H9 (cell line): ENCODE data around the gene EPHB2. TPM values are rescaled to one million over a fixed set of nuclear protein-coding genes. Genes with fewer than 3 reads are reported as not detected.

Experiments
- DNase-seq: peaks from one replicate; pipeline ENCODE4 v3.0.0-alpha.2; 2017
- H2AFZ ChIP-seq: one replicate; pipeline ENCODE4 v1.6.1; 2013; ENCODE audit warnings: mild to moderate bottlenecking, low read length, control low read depth, moderate library complexity
- H2AK5ac ChIP-seq: 2 replicates; pipeline ENCODE4 v1.6.1; 2013; ENCODE audit warnings: low read length, control low read depth, mixed read lengths; ENCODE audit not compliant: insufficient read length
- H2BK120ac ChIP-seq: one replicate; pipeline ENCODE4 v1.6.1; 2013; ENCODE audit warnings: low read depth, mild to moderate bottlenecking, low read length, control low read depth, inconsistent platforms; ENCODE audit not compliant: poor library complexity, severe bottlenecking
- H2BK12ac ChIP-seq: 2 replicates; pipeline ENCODE4 v1.6.1; 2013; ENCODE audit warnings: low read length, control low read depth, mixed read lengths, low read depth; ENCODE audit not compliant: insufficient read length
- H2BK15ac ChIP-seq: 2 replicates; pipeline ENCODE4 v1.6.1; 2013; ENCODE audit warnings: low read depth, low read length, control low read depth
- H2BK20ac ChIP-seq: one replicate; pipeline ENCODE4 v1.6.1; 2013; ENCODE audit warnings: low read depth, mild to moderate bottlenecking, low read length, control low read depth, inconsistent platforms; ENCODE audit not compliant: poor library complexity, severe bottlenecking
- H2BK5ac ChIP-seq: 2 replicates; pipeline ENCODE4 v1.6.1; 2013; ENCODE audit warnings: low read length, control low read depth, mixed read lengths; ENCODE audit not compliant: insufficient read length
- H3K14ac ChIP-seq: 2 replicates; pipeline ENCODE4 v1.6.1; 2013; ENCODE audit warnings: low read length, control low read depth; ENCODE audit not compliant: insufficient read depth
- H3K18ac ChIP-seq: 2 replicates; pipeline ENCODE4 v1.6.1; 2013; ENCODE audit warnings: low read depth, mild to moderate bottlenecking, mixed read lengths, low read length, control low read depth; ENCODE audit not compliant: insufficient read length
- H3K23ac ChIP-seq: 2 replicates; pipeline ENCODE4 v1.6.1; 2013; ENCODE audit warnings: low read length, control low read depth, mixed read lengths, low read depth; ENCODE audit not compliant: insufficient read length
- H3K23me2 ChIP-seq: 2 replicates; pipeline ENCODE4 v1.6.1; 2013; ENCODE audit warnings: low read depth, mild to moderate bottlenecking, mixed read lengths, low read length, control low read depth; ENCODE audit not compliant: insufficient read length, poor library complexity, severe bottlenecking
- H3K27ac ChIP-seq: 2 replicates; pipeline ENCODE4 v1.5.1; 2013; ENCODE audit warnings: low read length, control low read depth, mixed read lengths, low read depth; ENCODE audit not compliant: insufficient read length
- H3K27me3 ChIP-seq: 2 replicates; pipeline ENCODE4 v1.6.1; 2013; ENCODE audit warnings: low read length, control low read depth, inconsistent platforms; ENCODE audit not compliant: insufficient read depth
- H3K4ac ChIP-seq: 2 replicates; pipeline ENCODE4 v1.6.1; 2013; ENCODE audit warnings: low read depth, mild to moderate bottlenecking, control low read depth, inconsistent platforms, low read length, moderate library complexity
- H3K4me1 ChIP-seq: 2 replicates; pipeline ENCODE4 v1.6.1; 2013; ENCODE audit warnings: low read length, control low read depth, inconsistent platforms; ENCODE audit not compliant: insufficient read depth
- H3K4me2 ChIP-seq: 2 replicates; pipeline ENCODE4 v1.6.1; 2013; ENCODE audit warnings: low read length, control low read depth, mixed read lengths; ENCODE audit not compliant: insufficient read length, insufficient read depth
- H3K56ac ChIP-seq: 2 replicates; pipeline ENCODE4 v1.6.1; 2013; ENCODE audit warnings: low read depth, mild to moderate bottlenecking, mixed read lengths, low read length, control low read depth; ENCODE audit not compliant: insufficient read length
- H3K79me1 ChIP-seq: 2 replicates; pipeline ENCODE4 v1.6.1; 2013; ENCODE audit warnings: low read depth, mild to moderate bottlenecking, moderate library complexity, low read length, control low read depth, inconsistent platforms; ENCODE audit not compliant: insufficient read depth, poor library complexity, severe bottlenecking
- H3K79me2 ChIP-seq: 2 replicates; pipeline ENCODE4 v1.6.1; 2013; ENCODE audit warnings: low read length, control low read depth, inconsistent platforms; ENCODE audit not compliant: insufficient read depth
- H3K9ac ChIP-seq: 2 replicates; pipeline ENCODE4 v1.6.1; 2013; ENCODE audit warnings: low read length, control low read depth, mixed read lengths; ENCODE audit not compliant: insufficient read length; ENCODE audit errors: extremely low read depth
- H3K9me3 ChIP-seq: one replicate; pipeline ENCODE4 v1.6.1; 2013; ENCODE audit warnings: low read depth, low read length, inconsistent platforms; ENCODE audit not compliant: control insufficient read depth
- H3T11ph ChIP-seq: one replicate; pipeline ENCODE4 v1.6.1; 2013; ENCODE audit warnings: mild to moderate bottlenecking, low read length, control low read depth, inconsistent platforms
- H4K20me1 ChIP-seq: one replicate; pipeline ENCODE4 v1.6.1; 2013; ENCODE audit not compliant: control insufficient read depth, insufficient read length, insufficient read depth
- H4K5ac ChIP-seq: 2 replicates; pipeline ENCODE4 v1.6.1; 2013; ENCODE audit warnings: low read depth, mild to moderate bottlenecking, mixed read lengths, low read length, control low read depth; ENCODE audit not compliant: insufficient read length
- H4K8ac ChIP-seq: replicated peaks from 2 replicates; pipeline ENCODE4 v1.6.1; 2013; ENCODE audit warnings: low read length, control low read depth, mixed read lengths, low read depth; ENCODE audit not compliant: insufficient read length
- H4K91ac ChIP-seq: 2 replicates; pipeline ENCODE4 v1.6.1; 2013; ENCODE audit warnings: low read depth, mild to moderate bottlenecking, moderate library complexity, mixed read lengths, low read length, control low read depth; ENCODE audit not compliant: insufficient read length
- H3K27ac Mint-ChIP-seq, 3 experiments: 2 replicates in 2 of 3; 3 replicates in 1 of 3; pipeline ENCODE4 v1.8.0; 2020 to 2021; ENCODE audit warnings: mixed read lengths in 3 of 3, mild to moderate bottlenecking in 1 of 3, moderate library complexity in 1 of 3
- H3K27me3 Mint-ChIP-seq: 2 replicates; pipeline ENCODE4 v1.8.0; 2021; ENCODE audit warnings: low read depth, mild to moderate bottlenecking, moderate library complexity, mixed read lengths
- H3K36me3 Mint-ChIP-seq, 3 experiments: 2 replicates in 2 of 3; 3 replicates in 1 of 3; pipeline ENCODE4 v1.8.0; 2020 to 2021; ENCODE audit warnings: low read depth in 3 of 3, mixed read lengths in 3 of 3; ENCODE audit not compliant: insufficient read depth in 1 of 3
- H3K4me1 Mint-ChIP-seq, 2 experiments: 2 replicates each; pipeline ENCODE4 v1.8.0; 2020; ENCODE audit warnings: mixed read lengths in 2 of 2
- H3K4me3 Mint-ChIP-seq, 2 experiments: 2 replicates in 1 of 2; 3 replicates in 1 of 2; pipeline ENCODE4 v1.8.0; 2020 to 2021; ENCODE audit warnings: mild to moderate bottlenecking in 2 of 2, mixed read lengths in 2 of 2, moderate library complexity in 1 of 2
- H3K9me3 Mint-ChIP-seq, 2 experiments: 2 replicates in 1 of 2; 3 replicates in 1 of 2; pipeline ENCODE4 v1.8.0; 2020; ENCODE audit warnings: mild to moderate bottlenecking in 2 of 2, mixed read lengths in 2 of 2, moderate library complexity in 1 of 2
- WGBS: extraction: QIAGEN DNeasy Blood & Tissue Kit; methylation state at CpG from one replicate; pipeline ENCODE4 v1.1.7; 2013; ENCODE audit warnings: missing lambda C conversion rate, low lambda C conversion rate, mixed read lengths; ENCODE audit not compliant: insufficient read length; ENCODE audit errors: extremely low coverage; 5-methylcytosine and 5-hydroxymethylcytosine counted together
- total RNA-seq: library from RNA; stranded (reverse); gene quantifications from 2 replicates; pipeline ENCODE4 v1.2.1, GENCODE V29; 2021
- TF ChIP-seq, protein P1 (sequence below): fragments of 200-600 bp; sonication (generic); conservative IDR thresholded peaks from 3 replicates; pipeline ENCODE4 v1.8.0; 2021; ENCODE audit warnings: antibody characterized with exemption, mild to moderate bottlenecking

EPHB2 gene
- total RNA-seq, 1 experiment from 2014 or later: 9.5 TPM

DNA sequence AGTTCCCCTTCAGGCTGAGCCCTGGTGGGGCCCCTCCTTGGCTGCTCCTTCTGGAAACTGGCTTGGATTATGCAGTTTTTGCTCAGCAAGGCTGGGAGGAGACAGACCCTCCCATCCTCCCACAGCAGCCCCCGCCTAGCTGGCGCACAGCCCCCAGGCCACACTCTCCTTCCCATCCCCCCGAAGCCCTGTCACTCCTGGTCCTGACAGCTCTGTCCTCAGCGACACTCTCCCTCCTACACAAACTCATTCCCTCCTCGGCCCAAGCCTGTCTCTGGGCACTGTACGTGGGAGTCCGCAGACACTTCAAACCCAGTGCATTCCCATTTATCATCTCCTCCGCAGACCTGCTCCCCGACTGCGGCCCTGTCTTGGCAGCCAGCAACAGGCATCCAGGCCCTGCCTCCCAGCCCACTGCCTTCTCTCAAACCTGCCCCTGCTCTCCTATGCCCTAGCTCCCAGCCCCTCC, 25.0 kb upstream of the EPHB2 start:
- H3K27ac Mint-ChIP-seq: peak overlapping the region in 1 of 3 experiments; percentile 54; a peak in 1 of 7 replicates
- H3K14ac ChIP-seq: peak overlapping the region; percentile 73; the same call in 1 of the 2 replicates
- no peak overlapping the region for H3K4me3 Mint-ChIP-seq
- H3K36me3 Mint-ChIP-seq: no peaks in the 10 kb centered on the region
- no peaks in the 10 kb centered on the region for H4K20me1 ChIP-seq
- no peak overlapping the region for H3K9ac ChIP-seq
- no peak overlapping the region for H4K8ac ChIP-seq
- H4K91ac ChIP-seq: no peak overlapping the region
- no peaks in the 10 kb centered on the region; the same call in 1 of the 2 replicates for H3K4me1 ChIP-seq
- no peaks in the 10 kb centered on the region for H3K9me3 ChIP-seq
- H3K27me3 Mint-ChIP-seq: peaks cover 19% of the 10 kb centered on the region
- H3K56ac ChIP-seq: no peak overlapping the region
- no peak overlapping the region for H2BK15ac ChIP-seq
- H4K5ac ChIP-seq: no peak overlapping the region
- no peaks in the 10 kb centered on the region for H3K79me1 ChIP-seq
- H3K18ac ChIP-seq: no peak overlapping the region
- H3K4me2 ChIP-seq: no peak overlapping the region
- no peak overlapping the region for H2AK5ac ChIP-seq
- H3K79me2 ChIP-seq: no peaks in the 10 kb centered on the region
- H2AFZ ChIP-seq: no peak overlapping the region
- no peaks in the 10 kb centered on the region for H3K23me2 ChIP-seq
- no peak overlapping the region for H2BK20ac ChIP-seq
- peaks cover 5 to 10% of the 10 kb centered on the region in 2 experiments for H3K4me1 Mint-ChIP-seq
- TF ChIP-seq, protein P1, sequence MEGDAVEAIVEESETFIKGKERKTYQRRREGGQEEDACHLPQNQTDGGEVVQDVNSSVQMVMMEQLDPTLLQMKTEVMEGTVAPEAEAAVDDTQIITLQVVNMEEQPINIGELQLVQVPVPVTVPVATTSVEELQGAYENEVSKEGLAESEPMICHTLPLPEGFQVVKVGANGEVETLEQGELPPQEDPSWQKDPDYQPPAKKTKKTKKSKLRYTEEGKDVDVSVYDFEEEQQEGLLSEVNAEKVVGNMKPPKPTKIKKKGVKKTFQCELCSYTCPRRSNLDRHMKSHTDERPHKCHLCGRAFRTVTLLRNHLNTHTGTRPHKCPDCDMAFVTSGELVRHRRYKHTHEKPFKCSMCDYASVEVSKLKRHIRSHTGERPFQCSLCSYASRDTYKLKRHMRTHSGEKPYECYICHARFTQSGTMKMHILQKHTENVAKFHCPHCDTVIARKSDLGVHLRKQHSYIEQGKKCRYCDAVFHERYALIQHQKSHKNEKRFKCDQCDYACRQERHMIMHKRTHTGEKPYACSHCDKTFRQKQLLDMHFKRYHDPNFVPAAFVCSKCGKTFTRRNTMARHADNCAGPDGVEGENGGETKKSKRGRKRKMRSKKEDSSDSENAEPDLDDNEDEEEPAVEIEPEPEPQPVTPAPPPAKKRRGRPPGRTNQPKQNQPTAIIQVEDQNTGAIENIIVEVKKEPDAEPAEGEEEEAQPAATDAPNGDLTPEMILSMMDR: no peak
- no peak overlapping the region for H3K27ac ChIP-seq
- H3T11ph ChIP-seq: no peak overlapping the region
- no CpG with 5 or more reads among the region's 10 CpGs for WGBS
- H3K27me3 ChIP-seq: no peaks in the 10 kb centered on the region
- DNase-seq: no peak
- no peak overlapping the region for H3K23ac ChIP-seq
- H2BK12ac ChIP-seq: no peak overlapping the region
- no peak overlapping the region for H3K4ac ChIP-seq
- H3K9me3 Mint-ChIP-seq: no peaks in the 10 kb centered on the region
- H2BK5ac ChIP-seq: no peak overlapping the region
- no peak overlapping the region for H2BK120ac ChIP-seq
